ENCODE measurements around the gene ZNF33B.

DNA sequence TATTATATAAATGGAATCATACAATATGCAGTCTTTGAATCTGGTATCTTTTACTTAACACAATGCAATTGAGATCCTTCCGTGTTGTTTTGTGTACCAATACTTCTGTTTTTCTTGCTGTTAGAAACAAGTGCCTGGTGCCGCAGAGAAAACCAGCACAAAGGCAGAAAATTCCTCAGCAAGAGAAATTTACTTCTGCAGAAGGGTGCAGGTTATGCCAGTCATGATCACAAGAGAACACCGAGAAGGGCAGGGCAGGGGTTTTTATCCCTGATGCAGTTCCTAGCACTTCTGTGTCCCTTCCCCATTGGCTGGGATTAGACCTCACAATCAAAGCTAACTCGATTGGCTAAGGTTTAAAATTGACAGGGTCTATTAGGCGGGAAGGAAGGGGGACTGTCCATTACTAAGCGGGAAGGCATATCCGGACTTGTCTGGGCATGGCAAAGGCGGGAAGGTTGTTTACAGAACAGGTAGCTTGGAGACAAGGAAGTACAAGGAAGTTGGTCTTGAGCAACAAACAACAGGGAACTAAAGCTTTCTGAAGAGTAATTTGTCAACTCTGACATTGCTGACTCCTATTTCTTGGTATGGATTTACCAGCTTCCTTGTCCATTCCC, 2.4 kb upstream of the ZNF33B start:
- TF ChIP-seq, protein P1, sequence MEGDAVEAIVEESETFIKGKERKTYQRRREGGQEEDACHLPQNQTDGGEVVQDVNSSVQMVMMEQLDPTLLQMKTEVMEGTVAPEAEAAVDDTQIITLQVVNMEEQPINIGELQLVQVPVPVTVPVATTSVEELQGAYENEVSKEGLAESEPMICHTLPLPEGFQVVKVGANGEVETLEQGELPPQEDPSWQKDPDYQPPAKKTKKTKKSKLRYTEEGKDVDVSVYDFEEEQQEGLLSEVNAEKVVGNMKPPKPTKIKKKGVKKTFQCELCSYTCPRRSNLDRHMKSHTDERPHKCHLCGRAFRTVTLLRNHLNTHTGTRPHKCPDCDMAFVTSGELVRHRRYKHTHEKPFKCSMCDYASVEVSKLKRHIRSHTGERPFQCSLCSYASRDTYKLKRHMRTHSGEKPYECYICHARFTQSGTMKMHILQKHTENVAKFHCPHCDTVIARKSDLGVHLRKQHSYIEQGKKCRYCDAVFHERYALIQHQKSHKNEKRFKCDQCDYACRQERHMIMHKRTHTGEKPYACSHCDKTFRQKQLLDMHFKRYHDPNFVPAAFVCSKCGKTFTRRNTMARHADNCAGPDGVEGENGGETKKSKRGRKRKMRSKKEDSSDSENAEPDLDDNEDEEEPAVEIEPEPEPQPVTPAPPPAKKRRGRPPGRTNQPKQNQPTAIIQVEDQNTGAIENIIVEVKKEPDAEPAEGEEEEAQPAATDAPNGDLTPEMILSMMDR (IDR thresholded peaks at IDR 0.05) = no peak
- no peak for TF ChIP-seq EZH2 (IDR thresholded peaks at IDR 0.05)

All from neural progenitor cell (in vitro differentiated cells).